ENCODE results near the gene FADS2.

FADS2 gene

DNA sequence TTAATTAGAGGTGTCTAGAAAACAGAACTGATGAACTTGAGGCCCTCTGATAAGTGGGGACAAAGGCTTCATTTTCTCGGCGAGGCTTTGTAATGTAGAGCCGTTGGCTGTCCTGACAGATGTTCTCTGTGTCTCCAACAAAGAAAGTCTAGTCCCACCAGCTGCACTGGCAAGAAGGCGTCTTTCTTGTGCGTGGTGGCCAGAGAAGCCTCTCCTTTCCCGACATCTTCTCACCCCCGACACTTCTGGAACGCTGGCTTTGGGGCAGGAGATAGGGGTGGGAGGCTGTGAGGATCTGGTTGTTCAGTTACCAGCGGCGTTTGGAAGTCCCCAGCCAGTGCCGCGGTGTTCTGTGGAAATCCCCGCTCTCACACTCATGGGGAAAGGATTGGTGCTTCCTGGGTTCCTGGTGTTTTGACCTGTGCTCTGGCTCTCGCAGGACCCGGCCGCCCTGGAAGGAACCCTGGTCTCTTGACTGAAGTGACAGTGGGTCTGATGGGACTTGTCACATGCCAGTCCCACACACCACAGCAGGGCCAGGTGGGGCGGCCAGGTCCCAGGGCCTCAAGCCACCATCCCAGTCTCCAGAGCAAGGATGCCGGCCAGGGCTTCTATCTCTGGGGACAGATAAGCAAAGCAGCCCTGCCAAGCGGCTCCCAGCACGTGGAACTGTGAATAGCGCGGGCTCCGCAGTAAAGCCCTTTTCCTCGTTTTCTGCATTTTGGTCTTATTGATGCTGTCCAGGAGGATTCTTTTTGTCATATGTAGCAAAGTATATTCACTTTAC lies 23.2 kb downstream of the FADS2 start:
- no peak for DNase-seq

DNA sequence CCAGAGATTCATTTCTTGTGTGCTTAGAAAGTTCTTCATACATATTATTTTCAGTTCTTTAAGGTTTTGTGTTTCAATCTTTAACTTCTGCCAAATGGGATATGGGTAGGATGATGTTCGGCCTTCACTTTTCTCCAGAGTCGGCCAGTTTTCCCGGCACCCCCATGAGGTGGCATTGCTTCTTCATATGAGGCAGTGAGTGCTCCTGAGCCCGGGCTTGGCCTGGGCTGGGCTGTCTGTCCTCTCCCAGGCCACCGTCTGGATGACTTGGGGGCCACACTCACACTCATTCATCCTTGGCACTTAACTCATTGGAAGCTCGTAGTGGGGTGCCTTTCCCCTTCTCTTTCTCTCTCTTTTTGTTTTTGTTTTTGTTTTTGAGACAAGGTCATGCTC lies 23.8 kb downstream of the FADS2 start:
- DNase-seq = no peak

DNA sequence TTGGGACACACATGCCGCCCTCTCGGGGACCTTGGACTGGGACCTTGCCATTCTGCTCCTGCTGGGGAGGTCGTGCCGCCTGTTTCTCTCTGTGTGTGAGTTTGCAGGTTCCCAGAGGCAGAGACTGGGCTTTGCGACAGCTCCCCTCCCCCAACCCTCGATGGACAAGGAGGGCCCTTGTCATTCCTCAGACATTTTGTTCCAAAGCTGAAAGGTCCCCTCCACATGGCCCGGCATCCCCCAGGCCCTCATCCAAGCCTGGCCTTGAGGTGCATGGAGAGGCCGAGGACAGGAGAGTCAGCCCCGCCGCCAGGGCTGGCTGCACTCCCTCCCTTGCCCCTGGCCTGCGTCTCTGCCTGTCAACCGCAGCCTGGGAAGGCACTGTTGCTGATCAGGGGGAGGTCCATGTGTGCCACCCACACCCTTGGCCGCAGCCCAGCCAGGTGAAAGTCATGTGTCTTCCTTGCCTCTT lies 25.6 kb downstream of the FADS2 start:
- DNase-seq = no peak

DNA sequence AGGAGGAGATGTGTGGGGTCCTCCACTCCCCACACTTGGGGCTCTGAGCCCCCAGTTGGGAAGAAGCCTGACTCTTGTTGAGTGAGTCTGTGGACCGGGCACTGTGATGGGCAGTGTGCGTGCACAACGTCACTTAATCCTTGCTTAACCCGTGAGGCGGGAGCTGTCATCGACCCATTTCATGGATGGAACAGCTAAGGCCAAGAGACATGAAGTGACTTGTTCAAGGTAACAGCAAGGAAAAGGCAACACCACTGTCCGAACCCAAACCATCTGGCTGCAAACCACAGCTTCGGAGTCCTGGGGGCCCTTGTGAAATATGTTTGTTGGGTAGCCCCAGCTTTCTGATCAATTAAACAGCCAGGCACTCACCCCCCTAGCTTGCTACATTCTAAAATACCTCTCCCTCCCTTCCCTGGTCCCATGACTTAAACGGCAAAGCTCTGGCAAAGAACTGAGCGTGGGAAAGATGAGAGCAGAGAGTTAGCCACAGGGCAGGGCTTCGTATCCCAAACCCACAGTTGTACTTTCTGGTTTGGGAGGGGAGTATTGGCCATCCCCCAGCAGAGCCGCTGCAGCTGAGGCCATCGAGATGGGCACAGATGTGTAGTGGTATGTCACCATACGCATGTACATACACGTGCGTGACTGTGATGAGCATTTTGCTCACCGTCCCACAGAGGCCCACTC lies 26.3 kb downstream of the FADS2 start:
- no peak for DNase-seq

DNA sequence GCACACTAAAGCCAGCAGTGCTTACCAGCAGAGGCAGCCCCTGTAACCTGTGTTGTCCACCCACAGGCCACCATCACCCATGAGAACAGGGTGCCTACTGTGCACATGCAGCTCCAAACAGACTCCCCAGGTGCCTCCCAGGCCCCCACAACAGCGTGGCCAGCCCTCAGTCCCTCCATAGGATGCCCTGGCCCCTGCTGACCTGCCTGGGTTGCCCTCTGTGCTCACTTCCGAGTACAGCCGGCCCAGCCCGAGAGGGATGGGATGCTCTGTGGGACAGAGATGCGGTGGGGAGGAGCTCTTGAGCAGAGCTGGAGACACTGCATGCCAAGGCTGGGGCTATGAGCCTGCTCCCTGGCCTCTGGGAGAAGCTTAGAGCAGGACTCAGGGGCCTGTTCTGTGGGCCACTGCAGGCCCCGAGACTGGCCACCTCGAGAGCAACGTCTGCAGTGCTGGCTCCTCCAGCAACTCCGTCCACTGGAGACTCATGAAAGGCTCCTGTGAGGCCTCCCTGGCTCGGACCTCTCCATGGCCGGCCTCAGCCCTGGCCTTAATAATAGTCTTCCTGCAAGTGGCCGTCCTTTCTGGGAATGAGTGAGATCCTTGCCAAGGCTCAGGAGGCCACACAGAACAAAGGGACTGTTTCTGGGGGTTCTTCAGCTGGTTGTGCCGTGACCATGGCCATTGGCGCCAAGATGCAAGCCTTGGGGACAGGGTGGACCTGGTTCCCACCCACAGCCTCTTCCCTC lies 27.0 kb downstream of the FADS2 start:
- DNase-seq = no peak

DNA sequence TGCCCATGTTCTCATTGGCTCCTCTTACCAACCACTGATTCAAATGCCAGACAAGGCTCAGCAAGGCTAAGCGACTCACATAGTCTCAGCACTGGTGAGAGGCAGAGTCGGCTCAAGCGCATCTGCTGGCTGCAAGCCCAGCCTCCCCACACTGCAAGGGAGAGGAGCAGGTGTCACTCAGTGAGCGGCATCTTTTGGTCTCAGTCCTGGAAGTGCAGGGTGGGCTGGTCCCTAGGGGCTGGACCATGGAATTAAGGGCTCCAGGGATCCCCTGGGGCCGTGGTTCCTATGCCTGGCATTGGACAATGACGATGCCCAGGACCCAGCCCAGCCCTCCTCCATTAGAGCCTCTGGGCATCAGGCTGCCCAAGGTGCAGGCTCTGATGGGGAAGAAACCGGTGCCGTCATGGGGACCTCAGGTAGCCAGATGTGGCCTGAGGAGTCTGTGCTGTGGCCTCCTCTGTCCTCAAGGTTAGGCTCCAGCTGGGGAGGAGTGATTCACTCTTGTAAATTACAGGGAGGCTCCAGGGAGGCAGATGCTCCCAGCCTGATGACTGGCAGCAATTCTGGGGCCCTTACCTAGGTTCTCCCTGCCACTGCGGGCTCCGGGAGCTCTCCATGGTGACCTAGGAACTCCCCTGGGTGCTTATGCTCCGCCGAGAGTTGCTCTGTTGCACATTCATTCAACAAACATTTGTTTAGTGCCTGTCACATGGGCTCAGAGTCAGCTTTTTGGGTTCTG lies 28.0 kb downstream of the FADS2 start:
- no peak for DNase-seq

DNA sequence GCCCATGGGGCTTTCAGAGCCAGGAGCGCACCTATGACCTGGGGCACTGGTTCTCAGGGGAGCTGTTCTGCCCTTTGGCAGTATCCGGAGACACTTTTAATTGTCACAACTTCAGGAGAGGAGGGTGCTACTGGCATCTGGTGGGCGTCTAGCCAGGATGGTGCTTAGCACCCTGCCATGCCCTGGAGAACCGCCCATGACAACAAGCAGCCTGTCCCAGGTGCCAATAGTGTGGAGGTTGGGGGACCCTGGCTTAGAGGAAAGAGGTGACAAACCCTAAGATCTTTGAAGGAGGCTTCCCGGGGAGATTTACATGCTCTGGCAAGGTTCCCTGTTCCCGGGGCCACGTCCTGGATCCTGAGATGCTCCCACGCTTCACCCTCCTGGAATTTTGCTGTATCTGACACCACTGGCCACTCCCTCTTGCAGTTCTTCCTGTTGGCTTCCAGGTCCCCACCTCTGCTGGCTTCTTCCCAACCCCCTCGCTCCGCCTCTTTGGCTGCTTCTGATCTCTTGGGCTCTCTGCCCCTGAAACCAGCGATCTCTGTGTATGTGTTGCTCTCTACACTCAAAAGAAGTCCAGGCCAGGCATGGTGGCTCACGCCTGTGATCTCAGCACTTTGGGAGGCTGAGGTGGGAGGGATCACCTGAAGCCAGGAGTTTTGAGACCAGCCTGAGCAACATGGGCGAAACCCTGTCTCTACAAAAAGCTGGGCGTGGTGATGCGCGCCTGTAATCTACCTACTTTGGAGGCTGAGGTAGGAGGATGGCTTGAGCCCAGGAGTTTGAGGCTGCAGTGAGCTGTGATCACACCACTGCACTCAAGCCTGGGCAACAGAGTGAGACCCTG lies 32.2 kb downstream of the FADS2 start:
- DNase-seq = no peak

DNA sequence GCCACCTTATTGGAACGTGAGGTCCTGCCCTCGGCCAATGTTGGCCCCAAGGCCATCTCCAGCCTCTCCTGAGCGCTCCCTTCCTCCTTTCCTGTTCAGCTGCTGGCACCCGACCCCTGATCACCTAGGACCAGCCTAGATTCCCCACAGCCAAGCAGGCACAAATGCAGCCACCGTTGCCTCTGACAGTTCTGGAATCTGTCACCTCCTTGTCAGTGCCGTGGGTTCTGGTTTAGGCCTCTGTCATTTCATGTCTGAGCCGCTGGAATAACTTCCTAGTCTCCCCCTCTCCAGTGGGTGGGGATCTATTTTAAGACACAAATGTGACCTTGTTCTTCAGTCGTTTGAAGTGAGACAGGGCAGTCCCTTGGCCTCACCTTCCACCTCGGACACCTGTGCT lies 33.5 kb downstream of the FADS2 start:
- DNase-seq = no peak

DNA sequence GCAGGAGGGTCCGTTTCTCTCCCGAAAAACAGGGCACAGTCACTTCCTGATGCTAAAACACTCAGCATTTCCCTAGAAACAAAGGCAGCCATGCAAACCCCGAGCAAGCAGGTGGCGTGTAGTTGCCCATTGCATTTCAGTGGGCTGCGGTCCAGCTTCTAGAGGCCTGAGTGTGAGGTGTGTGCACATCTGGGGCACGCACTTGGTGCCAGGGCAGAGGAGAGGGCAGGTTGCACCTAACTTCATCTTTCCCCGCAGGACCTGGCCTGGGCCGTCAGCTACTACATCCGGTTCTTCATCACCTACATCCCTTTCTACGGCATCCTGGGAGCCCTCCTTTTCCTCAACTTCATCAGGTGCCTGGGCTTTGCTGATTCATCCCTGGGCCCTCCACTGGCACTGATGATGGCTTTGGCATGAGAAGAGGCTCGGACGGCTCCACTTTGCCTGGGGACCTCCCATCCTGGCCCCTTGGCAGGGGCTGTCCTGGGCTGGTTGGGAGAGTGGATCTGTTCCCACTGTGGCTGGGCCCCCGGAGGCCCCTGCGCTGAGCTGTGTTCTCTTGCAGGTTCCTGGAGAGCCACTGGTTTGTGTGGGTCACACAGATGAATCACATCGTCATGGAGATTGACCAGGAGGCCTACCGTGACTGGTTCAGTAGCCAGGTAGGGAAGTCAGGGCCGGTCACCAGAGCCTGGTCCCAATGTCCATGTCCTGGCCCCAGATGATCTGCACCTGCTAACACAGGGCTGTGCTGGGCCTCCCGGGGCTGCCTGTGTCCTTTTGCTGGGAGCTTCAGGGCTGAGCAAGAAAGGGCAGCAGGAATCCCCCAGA lies 34.8 kb downstream of the FADS2 start:
- DNase-seq = no peak

DNA sequence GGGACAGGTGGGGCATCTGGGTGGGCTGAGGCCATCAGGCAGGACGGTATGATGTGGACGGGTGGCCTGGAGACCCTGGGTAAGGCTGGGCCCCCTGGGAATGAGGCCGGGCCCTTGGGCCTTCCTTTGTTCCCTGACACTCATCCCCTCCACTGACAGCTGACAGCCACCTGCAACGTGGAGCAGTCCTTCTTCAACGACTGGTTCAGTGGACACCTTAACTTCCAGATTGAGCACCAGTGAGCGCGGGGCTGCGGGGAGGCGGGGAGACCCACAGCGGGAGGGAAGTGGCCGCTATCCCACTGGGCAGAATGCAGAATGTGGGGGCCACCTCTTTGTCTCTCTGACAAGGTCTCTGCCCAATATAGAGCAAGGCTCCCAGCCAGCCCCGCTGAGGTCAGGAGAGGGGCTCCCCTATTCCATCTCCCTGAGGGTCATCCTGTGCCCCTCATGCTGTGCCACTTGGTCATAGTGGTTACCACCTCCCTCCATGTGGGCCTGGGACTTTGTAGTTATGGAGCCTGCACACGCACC lies 35.5 kb downstream of the FADS2 start:
- no peak for DNase-seq

DNA sequence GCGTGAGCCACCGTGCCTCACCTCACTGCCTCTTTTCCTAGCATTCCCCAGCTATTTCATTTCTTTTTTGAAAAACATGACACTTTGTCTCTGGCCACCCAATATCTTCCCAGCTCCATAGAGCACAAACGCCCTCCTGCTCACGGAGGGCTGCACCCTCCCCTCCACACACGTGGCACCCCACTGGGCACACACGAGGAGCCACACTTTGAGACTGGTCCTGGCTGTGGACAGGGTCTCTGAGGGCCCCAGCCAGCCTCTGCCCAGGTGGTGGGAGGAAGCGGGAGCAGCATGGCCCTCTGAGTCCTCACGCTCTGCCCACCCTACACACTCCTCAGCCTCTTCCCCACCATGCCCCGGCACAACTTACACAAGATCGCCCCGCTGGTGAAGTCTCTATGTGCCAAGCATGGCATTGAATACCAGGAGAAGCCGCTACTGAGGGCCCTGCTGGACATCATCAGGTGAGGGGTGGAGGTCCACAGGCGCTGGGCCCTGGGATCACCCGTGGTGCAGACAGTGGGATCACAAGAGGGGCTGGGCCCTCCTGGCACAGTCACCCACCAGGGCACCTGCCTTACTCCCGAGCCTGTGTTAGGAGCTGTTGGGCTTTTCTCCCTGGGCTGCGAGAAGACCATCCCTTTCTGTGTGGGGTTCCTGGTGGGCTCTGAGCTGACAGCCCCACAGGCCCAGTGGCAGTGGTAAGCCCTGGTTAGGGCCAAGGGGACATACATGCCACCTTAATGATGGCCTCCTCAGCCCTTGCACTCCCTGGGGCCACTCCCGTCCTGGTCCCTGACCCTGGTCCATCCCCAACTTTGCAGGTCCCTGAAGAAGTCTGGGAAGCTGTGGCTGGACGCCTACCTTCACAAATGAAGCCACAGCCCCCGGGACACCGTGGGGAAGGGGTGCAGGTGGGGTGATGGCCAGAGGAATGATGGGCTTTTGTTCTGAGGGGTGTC lies 37.0 kb downstream of the FADS2 start:
- DNase-seq = no peak

DNA sequence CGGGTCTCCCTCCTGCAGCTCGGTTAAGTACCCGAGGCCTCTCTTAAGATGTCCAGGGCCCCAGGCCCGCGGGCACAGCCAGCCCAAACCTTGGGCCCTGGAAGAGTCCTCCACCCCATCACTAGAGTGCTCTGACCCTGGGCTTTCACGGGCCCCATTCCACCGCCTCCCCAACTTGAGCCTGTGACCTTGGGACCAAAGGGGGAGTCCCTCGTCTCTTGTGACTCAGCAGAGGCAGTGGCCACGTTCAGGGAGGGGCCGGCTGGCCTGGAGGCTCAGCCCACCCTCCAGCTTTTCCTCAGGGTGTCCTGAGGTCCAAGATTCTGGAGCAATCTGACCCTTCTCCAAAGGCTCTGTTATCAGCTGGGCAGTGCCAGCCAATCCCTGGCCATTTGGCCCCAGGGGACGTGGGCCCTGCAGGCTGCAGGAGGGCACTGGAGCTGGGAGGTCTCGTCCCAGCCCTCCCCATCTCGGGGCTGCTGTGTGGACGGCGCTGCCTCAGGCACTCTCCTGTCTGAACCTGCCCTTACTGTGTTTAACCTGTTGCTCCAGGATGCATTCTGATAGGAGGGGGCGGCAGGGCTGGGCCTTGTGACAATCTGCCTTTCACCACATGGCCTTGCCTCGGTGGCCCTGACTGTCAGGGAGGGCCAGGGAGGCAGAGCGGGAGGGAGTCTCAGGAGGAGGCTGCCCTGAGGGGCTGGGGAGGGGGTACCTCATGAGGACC lies 38.3 kb downstream of the FADS2 start:
- DNase-seq = no peak

DNA sequence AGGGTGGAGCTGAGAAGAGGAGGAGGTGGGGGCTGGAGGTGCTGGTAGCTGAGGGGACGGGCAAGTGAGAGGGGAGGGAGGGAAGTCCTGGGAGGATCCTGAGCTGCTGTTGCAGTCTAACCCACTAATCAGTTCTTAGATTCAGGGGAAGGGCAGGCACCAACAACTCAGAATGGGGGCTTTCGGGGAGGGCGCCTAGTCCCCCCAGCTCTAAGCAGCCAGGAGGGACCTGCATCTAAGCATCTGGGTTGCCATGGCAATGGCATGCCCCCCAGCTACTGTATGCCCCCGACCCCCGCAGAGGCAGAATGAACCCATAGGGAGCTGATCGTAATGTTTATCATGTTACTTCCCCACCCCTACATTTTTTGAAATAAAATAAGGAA lies 38.9 kb downstream of the FADS2 start:
- no peak for DNase-seq

DNA sequence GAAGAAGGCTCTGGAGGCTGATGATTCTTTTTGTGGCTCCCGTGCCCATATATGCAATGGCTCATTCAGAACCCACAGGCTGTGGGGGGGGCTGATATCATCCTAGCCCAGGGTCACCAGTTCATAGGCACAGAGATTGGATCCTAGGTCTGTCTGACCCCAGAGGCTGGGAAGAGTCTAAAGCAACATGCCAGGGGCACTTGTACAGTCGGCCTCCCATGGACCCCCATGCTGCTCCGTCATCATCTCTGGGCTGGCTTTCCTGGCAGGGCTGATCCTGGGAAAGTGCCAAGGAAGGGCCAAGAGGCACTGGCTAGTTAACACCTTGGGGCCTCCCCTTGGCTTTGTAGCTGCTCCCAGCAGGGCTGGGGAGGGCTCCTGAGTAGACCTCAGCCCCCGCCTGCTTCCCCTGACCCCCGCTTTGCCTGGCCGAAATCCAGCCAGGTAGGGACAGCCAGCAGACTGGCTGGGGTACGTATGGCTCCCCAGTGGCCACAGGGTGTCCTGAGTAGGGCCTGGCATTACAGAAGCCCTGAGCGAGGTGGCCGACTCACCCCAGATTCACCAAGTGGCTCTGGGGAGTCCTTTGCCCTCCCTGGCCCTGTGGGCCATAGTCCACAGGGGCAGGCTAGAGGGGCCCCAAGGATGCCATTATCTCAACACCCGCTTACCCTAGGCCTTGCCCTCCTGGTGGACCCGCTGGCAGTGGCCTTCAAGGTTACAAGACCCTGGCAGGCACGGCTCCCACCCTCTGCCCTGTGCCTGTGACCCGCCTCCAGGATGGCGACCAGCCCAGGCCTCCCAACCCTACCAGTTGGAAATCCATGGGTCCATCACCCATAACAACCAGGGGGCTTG lies 40.7 kb downstream of the FADS2 start:
- no peak for DNase-seq

DNA sequence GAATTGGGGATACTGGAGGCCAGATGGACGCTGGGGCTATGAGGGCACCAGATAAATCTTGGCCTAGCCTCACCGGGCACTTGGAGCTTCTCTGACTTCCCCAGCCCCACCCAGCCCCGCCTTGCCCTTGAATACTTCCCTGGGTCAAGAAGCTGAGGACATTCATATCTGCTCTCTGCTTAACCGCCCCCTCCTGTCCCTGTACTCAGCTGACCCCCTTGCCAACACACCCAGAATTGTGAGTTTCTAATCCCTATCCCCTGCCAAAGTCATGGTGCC lies 41.3 kb downstream of the FADS2 start:
- no peak for DNase-seq

DNA sequence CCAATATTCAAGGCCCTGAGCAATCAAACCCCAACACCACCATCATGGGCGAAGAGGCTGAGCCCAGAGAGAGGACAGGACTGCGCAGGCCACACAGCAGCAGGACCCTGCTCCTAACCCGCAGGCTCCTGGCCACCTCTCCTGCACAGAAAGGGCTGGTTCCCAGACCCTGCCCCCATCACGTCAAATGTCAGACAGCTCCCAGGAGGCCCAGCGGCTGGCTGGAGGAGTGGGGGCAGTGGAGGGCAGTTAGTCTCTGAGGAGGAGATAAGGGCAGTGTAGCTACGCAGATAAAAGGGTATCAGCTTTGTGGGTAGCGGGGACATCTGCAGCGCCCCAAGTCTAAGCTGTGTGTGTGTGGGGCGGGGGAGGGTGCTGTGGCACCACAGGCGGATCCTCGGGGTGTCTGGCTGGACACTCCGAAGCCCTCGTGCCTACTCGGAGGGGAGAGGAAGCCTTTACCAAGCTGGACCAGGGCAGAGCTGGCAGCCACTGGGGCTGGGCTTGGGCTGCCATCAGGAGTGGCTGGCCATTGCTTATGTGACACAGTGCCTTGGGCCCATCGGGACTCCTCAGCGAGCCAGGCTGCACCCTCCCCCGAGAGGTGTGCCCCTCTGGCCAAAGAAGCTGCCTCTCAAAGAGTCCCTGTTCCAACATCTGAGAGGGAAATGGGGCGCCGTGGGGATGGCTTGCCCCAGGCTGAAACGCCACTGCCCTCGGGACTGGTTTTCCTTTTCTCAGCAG lies 41.8 kb downstream of the FADS2 start:
- no peak for DNase-seq

DNA sequence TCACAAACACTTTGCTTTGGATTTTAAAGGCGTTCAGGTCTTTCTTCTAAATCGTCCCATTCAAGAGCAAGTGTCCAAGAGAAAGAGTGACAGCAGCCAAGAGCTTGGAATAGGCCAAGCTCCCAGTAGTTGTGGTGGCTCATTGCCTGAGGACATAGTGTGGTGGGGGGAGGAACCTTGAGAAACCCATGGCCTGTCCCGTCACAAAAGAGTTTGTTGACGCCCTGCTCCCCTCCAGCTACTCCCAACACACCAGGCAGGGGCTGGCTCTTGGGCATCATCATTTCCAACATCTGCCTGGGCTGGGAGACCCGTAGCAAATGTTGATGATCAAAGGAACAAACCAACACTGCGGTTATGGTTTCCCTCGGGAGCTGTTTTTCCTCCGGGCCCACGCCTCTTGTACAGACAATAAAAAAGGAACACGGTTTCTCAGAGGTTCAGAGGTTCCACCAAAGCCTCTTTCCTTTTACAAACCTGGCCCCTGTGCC lies 42.5 kb downstream of the FADS2 start:
- no peak for DNase-seq
